DMS153 (cell line): ENCODE results near the gene DOHH.
"Not testable (repeated sequence)": the region's sequence is repeated elsewhere in the genome, so short reads cannot be mapped to it uniquely, and the experiment has no call there.

Experiments
- DNase-seq: peaks from one replicate; lab custom pipeline; 2025; lab: John Stamatoyannopoulos, UW

The DOHH gene

DNA sequence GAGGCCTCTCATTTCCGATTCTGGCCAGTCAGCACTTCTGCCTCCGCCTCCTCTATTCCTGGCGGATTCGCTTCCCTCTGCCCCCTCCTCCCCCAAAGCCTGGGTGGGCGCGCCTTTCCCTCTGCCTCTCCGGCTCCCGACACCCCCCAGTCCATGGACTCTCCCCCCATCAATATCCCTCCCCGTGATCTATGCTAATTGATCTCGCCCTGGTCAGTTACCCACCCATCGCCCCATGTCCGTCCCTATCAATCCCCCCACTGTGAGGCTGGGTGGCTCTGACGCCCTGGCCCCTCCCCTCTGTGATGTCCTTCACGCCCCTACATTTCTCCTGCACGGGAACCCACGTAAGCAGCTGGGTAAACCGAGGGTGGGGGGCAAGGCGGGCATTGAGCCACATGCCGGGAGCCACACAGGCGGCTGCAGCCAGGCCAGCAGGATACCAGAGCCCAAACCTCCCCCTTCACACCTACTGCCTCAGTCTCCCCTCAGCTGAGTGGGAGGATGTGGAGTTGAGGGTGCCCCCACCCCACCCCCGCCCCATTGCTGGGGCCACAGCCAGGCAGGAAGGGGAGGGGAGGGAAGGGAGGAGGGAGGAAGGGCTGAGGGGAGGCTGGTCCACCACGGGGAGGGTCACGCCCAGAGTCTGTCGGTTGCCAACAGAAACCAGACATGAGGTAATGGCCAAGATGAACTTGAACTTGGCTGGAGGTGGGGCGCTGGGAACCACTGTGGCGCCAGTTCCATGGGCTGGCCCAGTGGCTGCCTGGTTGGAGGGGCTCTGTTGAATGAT is 41.2 kb downstream of the DOHH start:
- DNase-seq, result no peak

DNA sequence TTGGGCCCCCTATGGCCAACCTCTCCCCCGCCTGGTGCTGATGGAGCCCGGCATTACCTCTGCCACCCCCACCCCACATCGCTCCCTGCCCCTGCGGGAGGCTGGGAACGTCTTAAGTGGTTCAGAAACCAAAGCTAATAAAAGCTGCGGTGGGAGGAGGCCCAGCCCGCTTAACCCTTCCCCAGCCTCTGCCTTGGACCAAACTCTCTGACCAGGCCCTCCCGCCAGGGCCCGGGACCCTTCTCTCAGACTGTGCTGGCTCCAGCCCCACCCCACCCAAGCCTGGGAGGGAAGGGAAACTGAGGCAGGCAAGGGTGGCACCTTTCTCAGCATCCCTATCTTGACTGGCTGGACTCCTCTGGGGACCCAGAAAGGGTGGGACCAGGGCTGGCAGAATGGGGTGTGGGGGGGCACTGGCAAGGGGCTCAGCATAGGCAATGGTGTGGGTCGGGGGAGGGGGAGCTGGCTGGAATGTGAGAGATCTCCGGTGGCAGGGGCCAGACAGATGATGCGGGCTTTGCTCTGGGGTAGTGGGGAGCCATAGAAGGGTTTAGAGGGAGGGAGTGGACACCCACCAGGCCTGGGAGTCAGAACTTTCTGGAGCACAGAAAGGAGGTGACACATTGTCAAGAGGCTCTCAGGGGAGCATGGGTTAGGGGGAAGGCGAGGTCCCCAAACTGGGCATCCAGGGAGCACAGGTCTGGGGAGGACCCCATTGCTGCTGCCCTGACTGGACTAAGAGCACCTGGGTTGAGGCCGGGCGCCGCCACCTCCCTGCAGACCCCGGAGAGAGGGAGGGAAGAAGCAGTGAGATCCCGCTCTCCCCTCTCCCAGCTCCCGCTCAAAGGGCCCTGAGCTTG is 42.0 kb downstream of the DOHH start:
- no peak for DNase-seq

DNA sequence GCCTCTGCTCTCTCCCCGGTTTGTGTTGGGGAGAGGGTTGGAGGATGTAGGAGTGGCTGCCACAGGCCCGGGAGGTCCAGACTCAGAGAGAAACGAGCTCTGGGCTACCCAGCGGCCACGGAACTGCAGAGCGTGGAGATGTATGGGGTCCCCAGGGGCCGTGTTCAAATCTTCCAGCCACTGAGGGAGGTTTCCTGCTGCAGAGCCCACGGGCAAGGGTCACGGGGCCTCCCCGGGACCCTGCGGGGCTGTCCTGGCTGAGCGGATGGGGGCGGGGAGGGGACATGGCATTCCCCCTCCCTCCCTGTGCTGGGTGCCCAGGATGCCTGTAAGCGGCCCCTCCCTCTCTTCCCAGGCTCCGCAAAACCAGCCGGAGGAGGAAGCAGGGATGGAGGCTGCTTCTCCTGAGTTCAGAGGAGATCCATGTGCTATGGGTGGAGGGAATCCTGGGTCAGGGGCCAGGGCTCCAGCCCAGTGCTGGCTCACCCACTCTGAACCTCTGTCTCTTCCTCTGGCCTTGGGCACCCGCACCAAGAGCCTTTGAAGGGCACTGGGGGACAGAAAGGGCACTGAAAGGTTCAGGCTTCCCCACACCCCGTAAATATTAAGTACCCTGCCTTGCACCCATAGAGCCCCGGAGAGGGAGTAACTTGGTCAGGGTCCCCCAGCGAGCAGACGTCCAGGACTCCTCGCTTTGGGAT is 42.8 kb downstream of the DOHH start:
- no peak for DNase-seq

DNA sequence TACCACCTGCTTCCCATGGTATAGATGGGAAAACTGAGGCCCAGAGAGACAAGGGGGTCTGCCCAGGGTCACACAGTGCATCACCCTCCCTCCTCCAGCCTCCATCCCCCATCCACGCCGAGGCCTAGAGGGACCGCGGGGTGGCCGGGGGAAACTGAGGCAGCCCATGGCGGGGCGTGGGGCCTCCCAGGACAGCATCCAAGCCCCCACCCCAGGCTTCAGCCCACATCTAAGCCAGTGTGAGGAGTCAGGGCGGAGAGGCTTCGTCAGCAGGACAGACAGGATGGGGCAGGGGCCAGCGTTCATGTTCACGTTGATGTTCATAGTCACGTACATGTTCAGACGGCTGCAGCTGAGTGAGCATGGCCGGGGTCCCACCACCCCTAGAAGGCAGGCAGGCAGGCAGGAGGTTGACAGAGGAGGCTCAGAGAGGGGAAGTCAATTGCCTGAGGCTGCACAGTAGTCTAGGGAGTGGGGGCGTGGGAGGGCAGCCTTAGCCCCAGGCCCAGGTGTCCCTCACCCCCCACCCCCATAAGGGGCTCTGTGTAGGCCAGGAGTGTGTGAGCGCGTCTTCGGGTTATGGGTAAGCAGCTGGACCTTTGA is 43.4 kb downstream of the DOHH start:
- no peak for DNase-seq

DNA sequence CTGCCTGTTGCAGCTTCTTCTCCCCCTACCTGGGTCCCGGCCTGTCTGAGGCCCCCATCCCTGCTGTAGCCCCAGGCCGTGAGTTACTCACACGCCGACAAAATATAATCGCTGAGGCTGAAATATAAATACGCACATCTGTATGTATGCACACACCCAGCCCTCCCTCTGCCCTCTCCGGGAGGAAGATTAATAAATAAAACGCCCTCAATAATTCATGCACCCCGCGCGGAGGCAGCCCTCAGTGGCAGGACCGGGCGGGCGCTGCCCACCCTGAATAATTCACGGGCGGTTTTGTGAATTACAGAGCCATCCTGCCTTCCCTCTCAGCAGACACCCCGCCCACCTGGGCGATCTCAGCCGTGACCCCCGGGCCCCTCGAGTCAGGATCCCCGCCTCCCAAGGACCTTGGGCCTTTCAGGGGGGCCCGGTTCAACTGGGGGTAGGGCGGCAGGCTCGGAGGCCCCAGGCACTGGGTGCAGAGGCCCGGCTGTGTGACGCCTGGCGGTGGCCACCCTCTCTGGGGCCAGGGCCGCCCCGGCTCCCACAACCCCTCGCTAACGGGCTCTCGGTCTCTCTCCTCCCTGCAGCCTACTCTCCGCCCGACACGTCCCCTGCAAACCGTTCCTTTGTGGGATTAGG is 44.4 kb downstream of the DOHH start:
- no peak for DNase-seq

DNA sequence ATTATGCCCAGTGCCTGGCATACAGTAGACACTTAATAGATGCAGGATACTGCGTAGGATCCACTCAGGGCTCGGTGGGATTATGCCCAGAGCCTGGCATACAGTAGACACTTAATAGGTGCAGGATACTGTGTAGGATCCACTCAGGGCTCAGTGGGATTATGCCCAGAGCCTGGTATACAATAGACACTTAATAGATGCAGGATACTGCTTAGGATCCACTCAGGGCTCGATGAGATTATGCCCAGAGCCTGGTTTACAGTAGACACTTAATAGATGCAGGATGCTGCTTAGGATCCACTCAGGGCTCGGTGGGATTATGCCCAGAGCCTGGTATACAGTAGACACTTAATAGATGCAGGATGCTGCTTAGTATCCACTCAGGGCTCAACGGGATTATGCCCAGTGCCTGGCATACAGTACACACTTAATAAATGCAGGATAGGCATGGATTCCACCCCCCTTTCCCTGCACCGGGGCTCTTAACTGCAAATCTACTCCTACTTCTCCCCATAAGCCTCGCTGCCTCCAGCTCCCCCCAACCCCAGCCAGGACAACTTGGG is 45.0 kb downstream of the DOHH start:
- DNase-seq, result no peak

DNA sequence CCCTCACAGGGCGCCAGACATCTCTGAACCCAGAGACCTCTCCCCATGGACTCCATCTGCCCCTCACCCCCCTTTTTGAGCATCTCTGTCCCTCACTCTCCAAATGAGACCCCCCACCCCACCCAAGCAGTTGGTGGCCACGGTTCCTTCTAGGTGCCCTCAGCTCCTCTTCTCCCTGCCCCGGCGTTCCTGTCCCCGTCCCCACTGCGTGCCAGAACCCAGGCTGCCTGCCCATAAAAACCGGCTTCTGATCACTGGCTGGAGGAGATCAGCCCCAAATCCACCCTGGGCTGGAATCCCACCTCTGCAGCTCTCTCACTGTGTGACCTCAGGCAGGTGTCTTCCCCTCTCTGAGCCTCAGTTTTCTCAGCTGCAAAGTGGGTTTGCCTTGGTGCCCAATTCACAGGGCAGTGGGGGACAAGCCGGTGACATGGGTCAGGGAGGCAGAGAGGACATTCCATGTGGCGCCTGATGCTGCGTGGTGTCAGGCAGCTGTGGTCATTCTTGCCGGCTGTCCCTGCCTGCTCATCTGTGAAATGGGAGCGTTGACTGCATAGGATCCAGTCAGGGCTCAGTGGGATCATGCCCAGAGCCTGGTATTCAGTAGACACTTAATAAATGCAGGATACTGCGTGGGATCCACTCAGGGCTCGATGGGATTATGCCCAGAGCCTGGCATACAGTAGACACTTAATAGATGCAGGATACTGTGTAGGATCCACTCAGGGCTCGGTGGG is 45.6 kb downstream of the DOHH start:
- no peak for DNase-seq

DNA sequence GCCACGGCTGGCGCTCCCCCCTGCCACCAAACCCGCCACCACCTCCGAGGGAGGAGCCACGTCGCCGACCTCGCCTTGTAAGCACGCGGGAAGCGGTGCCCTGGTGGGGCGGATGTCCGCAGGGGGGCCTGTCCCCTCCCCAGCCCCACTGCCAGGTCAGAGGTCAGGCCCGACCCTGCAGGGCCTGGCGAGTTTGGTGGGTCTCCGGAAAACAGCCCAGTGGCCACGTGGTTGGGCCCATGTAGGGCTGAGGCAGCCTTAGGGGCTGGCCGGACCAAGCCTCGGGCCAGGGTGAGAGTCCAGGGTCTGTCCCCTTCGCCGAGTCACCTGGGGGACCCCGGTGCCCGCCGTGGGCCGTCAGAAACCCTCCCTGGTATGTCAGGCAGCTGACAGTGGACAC is 46.6 kb downstream of the DOHH start:
- DNase-seq, result no peak

DNA sequence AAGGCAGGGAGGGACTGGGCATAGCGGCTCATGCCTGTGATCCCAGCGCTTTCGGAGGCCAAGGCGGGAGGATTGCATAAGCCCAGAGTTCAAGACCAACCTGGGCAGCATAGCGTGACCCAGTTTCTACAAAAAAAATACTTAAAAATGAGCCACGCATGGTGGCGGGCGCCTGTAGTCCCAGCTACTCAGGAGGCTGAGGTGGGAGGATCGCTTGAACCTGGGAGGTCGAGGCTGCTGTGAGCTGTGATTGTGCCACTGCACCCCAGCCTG is 47.6 kb downstream of the DOHH start:
- not testable (repeated sequence) for DNase-seq

DNA sequence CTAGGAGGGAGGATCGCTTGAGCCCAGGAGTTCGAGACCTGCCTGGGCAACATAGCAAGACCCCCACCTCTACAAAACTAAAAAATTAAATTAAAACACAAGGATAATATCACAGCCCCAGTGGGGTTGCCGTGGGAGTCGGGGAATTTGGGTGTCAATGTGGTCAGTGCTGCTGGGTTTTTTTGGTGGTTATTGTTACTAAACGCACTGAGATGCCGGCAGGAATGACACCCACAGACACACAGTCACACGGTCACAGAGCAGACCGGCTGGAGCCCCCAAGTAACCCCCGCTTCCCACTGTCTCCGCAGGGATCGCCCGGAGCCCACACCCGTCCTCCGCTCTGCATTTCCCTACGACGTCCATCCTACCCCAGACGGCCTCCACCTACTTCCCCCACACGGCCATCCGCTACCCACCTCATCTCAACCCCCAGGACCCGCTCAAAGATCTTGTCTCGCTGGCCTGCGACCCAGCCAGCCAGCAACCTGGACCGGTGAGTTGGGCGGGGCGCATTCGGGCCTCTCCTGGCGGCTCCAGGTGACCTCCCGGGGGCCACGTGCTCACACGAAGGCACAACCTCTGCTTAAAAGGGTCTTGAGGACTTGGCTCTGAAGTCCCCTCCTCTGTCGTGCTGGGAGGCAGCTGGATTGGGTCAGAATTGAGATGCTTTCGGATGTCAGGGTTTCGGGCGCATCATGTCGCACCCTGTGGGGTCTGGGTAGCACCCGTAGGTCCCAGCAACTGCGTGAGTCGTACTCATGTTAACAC is 48.1 kb downstream of the DOHH start:
- no peak for DNase-seq

DNA sequence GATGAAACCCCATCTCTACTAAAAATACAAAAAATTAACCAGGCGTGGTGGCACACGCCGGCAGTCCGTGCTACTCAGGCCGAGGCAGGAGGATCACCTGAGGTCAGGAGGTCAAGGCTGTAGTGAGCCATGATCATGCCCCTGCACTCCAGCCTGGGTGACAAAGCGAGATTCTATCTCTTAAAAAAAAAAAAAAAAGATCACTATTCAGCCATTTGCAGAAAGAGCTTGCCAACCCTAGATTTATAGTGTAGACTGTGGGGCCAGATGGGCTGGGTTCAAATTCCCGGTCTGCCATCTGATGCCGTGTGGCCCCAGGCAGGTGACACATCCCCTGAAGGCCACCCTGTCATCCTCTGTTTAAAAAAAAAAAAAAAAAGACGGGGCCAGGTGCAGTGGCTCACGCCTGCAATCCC is 49.0 kb downstream of the DOHH start:
- DNase-seq, result no peak

DNA sequence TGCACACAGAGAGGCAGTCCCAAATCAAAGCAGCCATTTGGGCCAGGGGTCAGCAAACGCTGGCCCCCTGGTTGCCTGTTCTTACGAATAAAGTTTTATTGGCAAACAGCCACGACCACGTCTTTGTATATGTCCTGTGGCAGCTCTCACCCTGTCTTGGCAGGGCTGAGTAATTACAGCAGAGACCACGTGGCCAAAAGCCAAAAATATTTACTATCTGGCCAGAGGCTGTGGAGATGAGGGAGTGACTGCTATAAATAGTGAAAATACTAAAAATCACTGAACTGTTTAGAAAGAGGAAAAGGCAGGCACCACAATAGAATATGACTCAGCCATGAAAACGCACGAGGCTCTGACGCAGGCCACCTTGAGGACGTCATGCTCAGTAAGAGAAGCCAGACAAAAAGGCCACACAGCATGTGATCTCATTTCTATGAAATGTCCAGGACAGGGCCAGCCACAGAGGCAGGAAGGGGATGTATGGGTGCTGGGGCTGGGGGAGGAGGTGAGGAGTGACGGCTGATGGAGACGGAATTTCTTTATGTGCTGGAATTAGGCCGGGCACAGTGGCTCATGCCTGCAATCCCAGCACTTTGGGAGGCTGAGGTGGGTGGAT is 49.6 kb downstream of the DOHH start:
- no peak for DNase-seq

DNA sequence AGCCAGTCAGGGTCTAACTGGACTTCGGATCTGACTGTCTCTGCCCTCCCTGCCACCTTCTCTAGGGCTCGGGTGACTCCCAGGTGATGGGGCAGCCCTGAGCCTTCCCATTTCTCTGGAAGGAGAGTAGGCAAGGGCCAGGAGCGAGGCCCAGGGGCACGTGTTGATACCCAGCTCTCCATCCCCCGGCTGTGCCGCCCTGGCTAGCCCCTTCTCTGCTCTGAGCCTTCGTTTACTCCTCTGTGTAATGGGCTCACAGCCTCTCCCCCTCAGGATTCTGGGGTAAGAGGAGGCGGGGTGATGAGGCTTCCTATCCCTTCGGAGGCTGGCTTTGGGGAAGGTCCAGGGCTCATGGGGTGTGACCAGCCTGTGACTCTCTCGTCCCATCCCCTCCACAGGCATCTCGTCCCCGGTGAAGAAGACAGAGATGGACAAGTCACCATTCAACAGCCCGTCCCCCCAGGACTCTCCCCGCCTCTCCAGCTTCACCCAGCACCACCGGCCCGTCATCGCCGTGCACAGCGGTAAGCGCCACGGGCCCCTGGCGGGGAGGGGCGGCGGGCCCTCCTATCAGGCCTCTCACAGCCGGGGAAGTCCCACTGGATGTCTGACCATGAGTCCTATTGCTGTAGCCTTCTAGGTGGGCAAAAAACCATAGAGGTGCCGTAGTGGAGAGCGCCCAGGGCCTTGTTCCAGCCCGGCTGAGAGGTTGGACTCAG is 51.7 kb downstream of the DOHH start:
- no peak for DNase-seq

DNA sequence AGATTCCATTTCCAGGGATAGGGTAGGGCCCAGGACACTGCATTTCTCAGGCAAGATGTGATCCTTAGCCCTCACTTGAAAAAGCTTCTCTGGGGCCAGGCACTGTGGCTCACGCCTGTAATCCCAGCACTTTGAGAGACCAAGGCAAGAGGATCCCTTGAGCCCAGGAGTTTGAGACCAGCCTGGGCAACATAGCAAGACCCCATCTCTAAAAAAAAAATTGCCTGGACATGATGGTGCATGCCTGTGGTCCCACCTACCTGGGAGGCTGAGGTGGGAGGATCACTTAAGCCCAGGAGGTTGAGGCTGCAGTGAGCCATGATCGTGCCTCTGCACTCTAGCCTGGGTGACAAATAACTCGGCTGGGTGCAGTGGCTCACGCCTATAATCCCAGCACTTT is 53.8 kb downstream of the DOHH start:
- DNase-seq, result not testable (repeated sequence)

DNA sequence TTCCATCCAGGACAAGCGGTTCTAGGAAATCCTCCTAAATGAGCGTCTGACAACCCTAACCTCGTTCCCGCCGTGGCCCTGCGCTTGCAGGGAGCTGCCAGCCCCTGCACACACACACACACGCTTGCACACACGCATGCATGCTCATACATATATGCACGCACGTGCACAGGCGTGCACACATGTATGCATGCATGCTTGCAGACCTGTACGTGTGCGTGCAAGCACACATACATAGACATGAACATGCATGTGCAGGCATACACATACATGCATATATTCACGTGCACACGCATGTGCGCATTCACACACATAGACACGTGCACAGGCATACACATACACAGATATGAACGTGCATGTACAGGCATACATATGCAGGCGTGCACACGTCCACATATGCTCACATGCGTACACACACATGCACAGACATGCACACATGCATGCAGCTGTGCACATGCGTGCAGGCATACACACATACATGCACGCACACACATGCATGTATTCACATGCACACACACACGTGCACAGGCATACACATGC is 55.7 kb downstream of the DOHH start:
- no peak for DNase-seq

DNA sequence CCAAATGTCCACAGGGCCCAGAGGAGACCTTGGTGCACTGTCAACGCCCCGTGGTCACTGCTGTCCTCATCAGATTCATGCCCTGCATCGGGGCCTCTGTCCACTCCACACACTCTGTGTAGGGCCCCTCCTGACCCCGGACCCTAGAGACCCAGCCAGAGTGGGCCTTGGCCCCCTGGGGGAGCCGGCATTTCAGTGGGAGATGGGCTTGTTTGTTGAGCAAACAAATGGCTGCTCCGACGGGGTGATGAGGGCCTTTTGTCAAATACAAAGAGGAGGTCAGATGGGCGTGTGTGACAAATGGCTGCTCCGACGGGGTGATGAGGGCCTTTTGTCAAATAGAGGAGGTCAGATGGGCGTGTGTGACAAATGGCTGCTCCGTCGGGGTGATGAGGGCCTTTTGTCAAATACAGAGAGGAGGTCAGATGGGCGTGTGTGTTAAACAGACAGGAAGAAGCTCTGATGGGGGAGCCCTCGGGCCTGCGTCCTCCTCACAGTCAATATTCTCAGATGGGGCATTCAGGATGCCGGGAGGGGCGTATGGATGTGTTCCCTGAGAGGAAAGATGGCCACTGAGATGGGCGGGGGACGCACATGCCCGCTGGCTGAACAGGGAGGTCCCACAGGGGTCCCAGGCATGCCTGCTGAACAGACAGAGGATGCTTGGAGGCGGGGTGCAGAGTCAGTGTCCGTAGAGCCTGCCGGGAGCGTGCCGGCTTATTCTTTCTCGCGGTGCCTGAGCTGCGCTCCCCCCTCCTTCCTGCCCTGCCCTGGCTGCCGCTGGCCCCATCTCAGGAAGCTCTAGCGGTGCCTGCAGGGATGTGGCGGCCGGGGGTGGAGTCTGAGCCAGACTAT is 56.4 kb downstream of the DOHH start:
- peak; percentile 44 for DNase-seq

DNA sequence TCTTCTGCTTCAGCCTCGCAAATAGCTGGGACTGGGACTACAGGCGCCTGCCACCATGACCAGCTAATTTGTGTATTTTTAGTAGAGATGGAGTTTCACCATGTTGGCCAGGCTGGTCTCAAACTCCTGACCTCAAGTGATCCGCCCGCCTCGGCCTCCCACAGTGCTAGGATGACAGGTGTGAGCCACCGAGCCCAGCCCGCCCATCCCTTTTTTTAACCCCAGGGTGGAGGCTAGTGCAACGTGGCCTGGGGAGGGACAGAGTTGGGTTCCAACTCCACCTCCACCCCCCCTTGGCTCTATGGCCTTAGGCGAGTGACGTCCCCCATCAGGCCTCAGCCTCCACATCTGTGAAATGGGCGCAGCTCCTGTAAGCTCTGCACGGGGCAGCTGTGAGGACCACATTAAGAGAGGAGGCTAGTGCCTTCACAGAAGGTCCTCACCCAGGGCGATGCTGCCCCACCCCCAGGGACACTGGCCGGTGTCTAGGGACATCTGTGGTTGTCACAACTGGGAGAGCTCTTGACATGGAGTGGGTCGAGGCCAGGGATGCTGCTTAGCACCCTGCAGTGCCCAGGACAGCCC is 57.9 kb downstream of the DOHH start:
- no peak for DNase-seq

DNA sequence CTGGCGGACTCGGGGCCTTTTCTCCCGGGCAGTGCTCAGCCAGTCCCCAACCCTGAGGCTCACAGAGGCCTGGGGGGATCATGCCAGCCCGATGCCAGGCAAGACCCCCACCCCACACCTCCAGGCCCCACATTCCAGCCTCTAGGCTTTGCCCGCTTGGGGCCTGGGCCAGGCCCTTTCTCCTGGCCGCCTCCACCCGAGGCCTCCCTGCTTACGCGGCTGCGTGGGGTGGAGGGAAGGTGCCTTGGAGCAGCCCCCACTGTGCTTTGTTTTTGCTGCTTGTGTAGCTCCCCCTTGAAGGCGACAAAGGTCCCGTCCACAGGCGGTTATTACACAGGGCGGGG is 58.5 kb downstream of the DOHH start:
- DNase-seq, result no peak
